SK-N-SH treated with all-trans-retinoic acid at 6 μM for 48 hours (cell line): Measurements from ENCODE around the gene AGMO.

ENCODE experiments used
- ATAC-seq: fragments of 200-7000 bp; cut with Tn5 transposase; 3 replicates; pipeline ENCODE4 v1.9.1; 2020; ENCODE audit warnings: mild to moderate bottlenecking, moderate library complexity
- BACH2 ChIP-seq: fragments of 250-450 bp; sonication (Bioruptor Pico); IDR thresholded peaks from 2 replicates; pipeline ENCODE4 v1.9.0; 2021; ENCODE audit warnings: mild to moderate bottlenecking, borderline replicate concordance
- CREB5 ChIP-seq: fragments of 250-450 bp; sonication (Bioruptor Pico); IDR thresholded peaks from 2 replicates; pipeline ENCODE4 v1.5.1; 2020; ENCODE audit warnings: low read depth, mild to moderate bottlenecking, moderate library complexity
- CSDC2 ChIP-seq: fragments of 250-450 bp; sonication (Bioruptor Pico); IDR thresholded peaks from 2 replicates; pipeline ENCODE4 v1.5.0; 2020; ENCODE audit warnings: mild to moderate bottlenecking, moderate library complexity
- CSRNP3 ChIP-seq: fragments of 250-450 bp; sonication (Bioruptor Pico); IDR thresholded peaks from 2 replicates; pipeline ENCODE4 v1.5.1; 2021; ENCODE audit warnings: mild to moderate bottlenecking, moderate library complexity
- ESRRG ChIP-seq: fragments of 250-450 bp; sonication (Bioruptor Pico); IDR thresholded peaks from 2 replicates; pipeline ENCODE4 v1.6.1; 2021; ENCODE audit warnings: mild to moderate bottlenecking
- GLIS3 ChIP-seq: fragments of 250-450 bp; sonication (Bioruptor Pico); IDR thresholded peaks from 2 replicates; pipeline ENCODE4 v1.5.0; 2020; ENCODE audit warnings: mild to moderate bottlenecking, moderate library complexity
- ISL1 ChIP-seq: fragments of 250-450 bp; sonication (Bioruptor Pico); IDR thresholded peaks from 2 replicates; pipeline ENCODE4 v2.1.2; 2022; ENCODE audit warnings: mild to moderate bottlenecking, moderate library complexity
- OSR1 ChIP-seq: fragments of 250-450 bp; sonication (Bioruptor Pico); IDR thresholded peaks from 2 replicates; pipeline ENCODE4 v1.8.0; 2022; ENCODE audit warnings: moderate library complexity, mild to moderate bottlenecking, inconsistent platforms
- PATZ1 ChIP-seq: fragments of 250-450 bp; sonication (Bioruptor Pico); IDR thresholded peaks from 2 replicates; pipeline ENCODE4 v1.8.0; 2020; ENCODE audit warnings: mild to moderate bottlenecking, moderate library complexity, borderline replicate concordance
- POU6F1 ChIP-seq: fragments of 250-450 bp; sonication (Bioruptor Pico); IDR thresholded peaks from 2 replicates; pipeline ENCODE4 v1.8.0; 2021; ENCODE audit warnings: low read depth, mild to moderate bottlenecking, moderate library complexity, borderline replicate concordance
- PPARA ChIP-seq: fragments of 250-450 bp; sonication (Bioruptor Pico); IDR thresholded peaks from 2 replicates; pipeline ENCODE4 v1.5.0; 2020; ENCODE audit warnings: mild to moderate bottlenecking, borderline replicate concordance
- RARB ChIP-seq: fragments of 250-450 bp; sonication (Bioruptor Pico); IDR thresholded peaks from 2 replicates; pipeline ENCODE4 v1.8.0; 2021; ENCODE audit warnings: mild to moderate bottlenecking, moderate library complexity
- SNAI2 ChIP-seq: fragments of 250-450 bp; sonication (Bioruptor Pico); IDR thresholded peaks from 2 replicates; pipeline ENCODE4 v1.5.0; 2020; ENCODE audit warnings: mild to moderate bottlenecking, moderate library complexity
- TCF4 ChIP-seq: fragments of 250-450 bp; sonication (Bioruptor Pico); IDR thresholded peaks from 2 replicates; pipeline ENCODE4 v1.8.0; 2021; ENCODE audit warnings: mild to moderate bottlenecking, moderate library complexity, borderline replicate concordance
- TOX ChIP-seq: fragments of 250-450 bp; sonication (Bioruptor Pico); IDR thresholded peaks from 2 replicates; pipeline ENCODE4 v1.8.0; 2021; ENCODE audit warnings: mild to moderate bottlenecking, moderate library complexity, borderline replicate concordance
- ZC3H10 ChIP-seq: fragments of 250-450 bp; sonication (Bioruptor Pico); IDR thresholded peaks from 2 replicates; pipeline ENCODE4 v1.5.1; 2021; ENCODE audit warnings: mild to moderate bottlenecking, moderate library complexity
- ZFP30 ChIP-seq: fragments of 450-650 bp; formaldehyde crosslinking; IDR thresholded peaks from 2 replicates; pipeline ENCODE4 v1.5.0; 2022; ENCODE audit warnings: mild to moderate bottlenecking, moderate library complexity
- ZNF565 ChIP-seq: fragments of 450-650 bp; formaldehyde crosslinking; conservative IDR thresholded peaks from 2 replicates; pipeline ENCODE4 v1.5.0; 2020; ENCODE audit warnings: low read depth, mild to moderate bottlenecking, moderate library complexity
- ZNF70 ChIP-seq: fragments of 450-650 bp; formaldehyde crosslinking; IDR thresholded peaks from 2 replicates; pipeline ENCODE4 v1.5.0; 2020; ENCODE audit warnings: mild to moderate bottlenecking, moderate library complexity
- ZNF8 ChIP-seq: fragments of 450-650 bp; formaldehyde crosslinking; IDR thresholded peaks from 2 replicates; pipeline ENCODE4 v1.5.0; 2020; ENCODE audit warnings: mild to moderate bottlenecking, moderate library complexity

The AGMO gene

GRCh38 chr7:15330943-15331342 lies 230.9 kb downstream of the AGMO start:
- ATAC-seq = no peak
- TF ChIP-seq GLIS3 (CRISPR knock-in tag) (no peak), POU6F1 (CRISPR knock-in tag) (no peak), ZFP30 (CRISPR knock-in tag) (no peak), RARB (CRISPR knock-in tag) (no peak), ESRRG (CRISPR knock-in tag) (no peak), ZNF565 (CRISPR knock-in tag) (no peak), OSR1 (CRISPR knock-in tag) (no peak), PATZ1 (CRISPR knock-in tag) (no peak), CREB5 (CRISPR knock-in tag) (no peak), ZC3H10 (no peak), ZNF70 (CRISPR knock-in tag) (no peak), CSDC2 (CRISPR knock-in tag) (no peak)
- TF ChIP-seq, all 23 proteins: peak for 0

GRCh38 chr7:15327001-15327400 lies 234.8 kb downstream of the AGMO start:
- TF ChIP-seq BACH2 (CRISPR knock-in tag) (no peak), SNAI2 (no peak), ESRRG (CRISPR knock-in tag) (no peak)
- no peak for ATAC-seq

- TF ChIP-seq GLIS3 (CRISPR knock-in tag) (no peak), CREB5 (CRISPR knock-in tag) (no peak), SNAI2 (no peak), CSRNP3 (CRISPR knock-in tag) (no peak), TCF4 (no peak), ESRRG (CRISPR knock-in tag) (no peak), ZNF8 (CRISPR knock-in tag) (no peak), PATZ1 (CRISPR knock-in tag) (no peak)
- peak; percentile 69; the same call in 2 of the 3 replicates for ATAC-seq
These were observed 235.7 kb downstream of the AGMO start for GRCh38 chr7:15326044-15326644.

- 0 out of 3 replicates have a peak, but pooled peaks have one; percentile 25 for ATAC-seq
- no peak for TF ChIP-seq CSDC2 (CRISPR knock-in tag)
- TF ChIP-seq TOX (CRISPR knock-in tag) = no peak
- TF ChIP-seq ZNF565 (CRISPR knock-in tag) = no peak
- TF ChIP-seq RARB (CRISPR knock-in tag) = no peak
- TF ChIP-seq SNAI2 = no peak
- TF ChIP-seq ISL1 = no peak
- TF ChIP-seq CREB5 (CRISPR knock-in tag) = no peak
- TF ChIP-seq ZC3H10 = no peak
- TF ChIP-seq PPARA (CRISPR knock-in tag) = no peak
- no peak for TF ChIP-seq BACH2 (CRISPR knock-in tag)
- no peak for TF ChIP-seq ZNF70 (CRISPR knock-in tag)
- TF ChIP-seq TCF4 = no peak
- TF ChIP-seq CSRNP3 (CRISPR knock-in tag) = no peak
These were observed 238.3 kb downstream of the AGMO start for GRCh38 chr7:15323550-15323949.
